ENCODE data around the gene TFCP2L1.

TFCP2L1 gene

GRCh38 chr2:121187982-121188411, 97.0 kb downstream of the TFCP2L1 start:
- H3K4me3 ChIP-seq (replicated peaks; ENCODE audit: low read depth, low read length): no peak overlapping the region
- TF ChIP-seq CTCF (IDR thresholded peaks at IDR 0.05; ENCODE audit: low read depth, low read length, missing control alignments): no peak
- no peak for DNase-seq (ENCODE audit: extremely low read depth, low read depth)

- TF ChIP-seq CTCF (IDR thresholded peaks at IDR 0.05; ENCODE audit: low read depth, low read length, missing control alignments): no peak
- no peak for DNase-seq (ENCODE audit: extremely low read depth, low read depth)
- no peak overlapping the region for H3K4me3 ChIP-seq (replicated peaks; ENCODE audit: low read depth, low read length)
These were observed 97.5 kb downstream of the TFCP2L1 start for GRCh38 chr2:121187351-121187981.

- no peak for TF ChIP-seq CTCF (IDR thresholded peaks at IDR 0.05; ENCODE audit: low read depth, low read length, missing control alignments)
- H3K4me3 ChIP-seq (replicated peaks; ENCODE audit: low read depth, low read length): no peak overlapping the region
- DNase-seq (ENCODE audit: extremely low read depth, low read depth): no peak
These were observed 98.7 kb downstream of the TFCP2L1 start for GRCh38 chr2:121186261-121186660.

- no peak for TF ChIP-seq CTCF (IDR thresholded peaks at IDR 0.05; ENCODE audit: low read depth, low read length, missing control alignments)
- DNase-seq (ENCODE audit: extremely low read depth, low read depth): no peak
- no peak overlapping the region for H3K4me3 ChIP-seq (replicated peaks; ENCODE audit: low read depth, low read length)
These were observed 99.4 kb downstream of the TFCP2L1 start for GRCh38 chr2:121185571-121186074.

- no peak for DNase-seq (ENCODE audit: extremely low read depth, low read depth)
- no peak for TF ChIP-seq CTCF (IDR thresholded peaks at IDR 0.05; ENCODE audit: low read depth, low read length, missing control alignments)
- no peak overlapping the region for H3K4me3 ChIP-seq (replicated peaks; ENCODE audit: low read depth, low read length)
These were observed 99.9 kb downstream of the TFCP2L1 start for GRCh38 chr2:121185111-121185510.

- H3K4me3 ChIP-seq (replicated peaks; ENCODE audit: low read depth, low read length): no peak overlapping the region
- no peak for DNase-seq (ENCODE audit: extremely low read depth, low read depth)
- peak; percentile 2 for TF ChIP-seq CTCF (IDR thresholded peaks at IDR 0.05; ENCODE audit: low read depth, low read length, missing control alignments)
These were observed 100.6 kb downstream of the TFCP2L1 start for GRCh38 chr2:121184248-121184862.

Data from HFF-Myc (cell line).